ENCODE data around the gene ASPHD2. TPM values are rescaled to one million over a fixed set of nuclear protein-coding genes. Genes with fewer than 3 reads are reported as not detected.

ASPHD2 gene
- polyA plus RNA-seq, 1 of the 3 experiments (the other 2 are of a cell fraction), result 2.2 TPM

DNA sequence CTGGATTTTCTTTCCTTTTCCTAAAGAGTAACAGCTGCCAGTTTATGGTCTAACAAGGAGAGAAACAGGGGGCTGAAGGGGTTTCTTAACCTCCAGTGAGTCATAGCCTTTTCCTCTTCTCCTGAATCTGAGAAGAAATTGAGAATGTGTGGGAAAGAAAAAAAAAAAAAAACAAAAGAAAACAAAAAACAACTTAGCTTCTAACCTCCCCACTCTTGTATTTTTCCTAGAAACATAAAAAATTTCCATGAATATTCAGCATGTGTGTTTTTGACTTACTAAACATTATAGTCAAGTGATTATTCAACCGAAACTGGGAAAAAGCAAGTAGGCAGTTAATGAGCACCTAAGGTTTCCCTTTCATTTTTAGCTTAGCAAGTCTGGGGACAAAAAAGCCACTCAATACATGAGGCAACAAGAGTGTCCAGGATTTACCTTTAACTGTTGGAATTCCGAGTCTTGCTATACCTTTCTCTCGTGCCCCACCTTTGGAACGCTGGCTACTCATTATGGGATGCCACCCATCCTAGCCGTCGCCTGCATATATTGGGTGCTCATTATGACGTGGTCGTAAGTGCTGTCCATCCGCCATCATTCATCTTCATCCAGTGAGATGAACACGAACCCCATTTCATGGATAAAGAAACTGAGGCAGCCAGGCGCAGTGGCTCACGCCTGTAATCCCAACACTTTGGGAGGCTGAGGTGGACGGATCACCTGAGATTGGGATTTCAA lies 2.4 kb downstream of the ASPHD2 start (continued):
- TF ChIP-seq, protein P1, sequence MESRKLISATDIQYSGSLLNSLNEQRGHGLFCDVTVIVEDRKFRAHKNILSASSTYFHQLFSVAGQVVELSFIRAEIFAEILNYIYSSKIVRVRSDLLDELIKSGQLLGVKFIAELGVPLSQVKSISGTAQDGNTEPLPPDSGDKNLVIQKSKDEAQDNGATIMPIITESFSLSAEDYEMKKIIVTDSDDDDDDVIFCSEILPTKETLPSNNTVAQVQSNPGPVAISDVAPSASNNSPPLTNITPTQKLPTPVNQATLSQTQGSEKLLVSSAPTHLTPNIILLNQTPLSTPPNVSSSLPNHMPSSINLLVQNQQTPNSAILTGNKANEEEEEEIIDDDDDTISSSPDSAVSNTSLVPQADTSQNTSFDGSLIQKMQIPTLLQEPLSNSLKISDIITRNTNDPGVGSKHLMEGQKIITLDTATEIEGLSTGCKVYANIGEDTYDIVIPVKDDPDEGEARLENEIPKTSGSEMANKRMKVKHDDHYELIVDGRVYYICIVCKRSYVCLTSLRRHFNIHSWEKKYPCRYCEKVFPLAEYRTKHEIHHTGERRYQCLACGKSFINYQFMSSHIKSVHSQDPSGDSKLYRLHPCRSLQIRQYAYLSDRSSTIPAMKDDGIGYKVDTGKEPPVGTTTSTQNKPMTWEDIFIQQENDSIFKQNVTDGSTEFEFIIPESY (IDR thresholded peaks at IDR 0.05; ENCODE audit: borderline replicate concordance, low read depth), result no peak
- no peak for TF ChIP-seq CHD2 (IDR thresholded peaks at IDR 0.05; ENCODE audit: low read length, partially characterized antibody)

DNA sequence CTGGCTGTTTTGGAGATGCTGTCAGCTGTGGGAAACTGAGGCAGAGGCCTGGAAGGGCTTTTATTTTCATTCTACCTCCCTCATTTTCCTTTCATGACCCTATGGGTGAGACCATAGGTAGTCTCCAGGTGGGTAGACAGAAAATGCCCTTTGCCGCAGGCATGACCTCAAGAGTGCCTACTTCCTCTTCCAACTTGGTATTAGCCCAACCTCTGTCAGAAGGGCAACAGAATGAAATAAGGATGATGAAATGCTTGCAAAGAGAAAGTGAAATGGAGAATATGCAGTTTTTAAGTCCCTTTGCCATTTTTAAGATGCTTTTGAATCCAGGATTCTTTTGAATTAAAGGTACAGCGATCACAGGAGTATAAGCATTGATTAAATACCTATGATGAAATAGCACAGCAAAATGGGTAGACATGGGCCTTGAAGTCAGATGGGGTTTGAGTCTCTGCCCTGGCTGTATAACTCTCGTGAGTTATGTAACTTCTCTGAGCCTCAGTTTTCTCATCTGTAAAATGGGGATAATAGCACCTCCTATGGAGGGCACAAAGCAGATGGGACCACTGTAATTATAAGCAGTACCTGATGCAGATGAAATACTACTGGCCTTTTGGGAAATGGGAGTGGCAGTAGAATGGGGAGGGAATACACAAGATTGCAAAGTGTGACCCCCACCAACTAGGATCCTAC lies 3.7 kb downstream of the ASPHD2 start:
- no peak overlapping the region for H3K4me3 ChIP-seq (ENCODE audit: low read depth in 2 of 2, low read length in 1 of 2)
- ChIA-PET CTCF (interaction anchor here (2.9 kb wide), 1 partner anchor 29 kb away, joined by 14 read pairs; no protein-coding TSS in a partner anchor), POLR2A (no interaction called here)
- H4K20me1 ChIP-seq (ENCODE audit: insufficient read depth), result no peaks in the 10 kb centered on the region
- H3K4me1 ChIP-seq (ENCODE audit: control insufficient read depth in 1 of 2, insufficient read depth in 2 of 2, low read depth in 1 of 2, low read length in 1 of 2), result peaks cover 0 to 13% of the 10 kb centered on the region in 2 experiments; a peak in 1 of 4 replicates
- no peak overlapping the region for H2AFZ ChIP-seq (ENCODE audit: low read depth)
- 81% methylated on average over 3 of the region's 3 CpGs for WGBS (ENCODE audit: low lambda C conversion rate)
- H3K9me2 ChIP-seq, result no peaks in the 10 kb centered on the region
- no peak overlapping the region for H3K4me2 ChIP-seq
- no peak overlapping the region for H3K9ac ChIP-seq
- no peaks in the 10 kb centered on the region for H3K9me3 ChIP-seq
- H3K27ac ChIP-seq (ENCODE audit: low read depth in 2 of 2, low read length in 1 of 2), result no peak overlapping the region
- H3K79me2 ChIP-seq (ENCODE audit: insufficient read depth), result no peaks in the 10 kb centered on the region
- peaks cover 0 to 12% of the 10 kb centered on the region in 2 experiments for H3K36me3 ChIP-seq (replicated peaks in 1 of 2; ENCODE audit: control insufficient read depth in 1 of 2, insufficient read depth in 2 of 2, low read length in 1 of 2)
- DNase-seq, result no peak
- H3F3A ChIP-seq (replicated peaks; ENCODE audit: insufficient read depth), result peaks cover 7% of the 10 kb centered on the region
- TF ChIP-seq, protein P2, sequence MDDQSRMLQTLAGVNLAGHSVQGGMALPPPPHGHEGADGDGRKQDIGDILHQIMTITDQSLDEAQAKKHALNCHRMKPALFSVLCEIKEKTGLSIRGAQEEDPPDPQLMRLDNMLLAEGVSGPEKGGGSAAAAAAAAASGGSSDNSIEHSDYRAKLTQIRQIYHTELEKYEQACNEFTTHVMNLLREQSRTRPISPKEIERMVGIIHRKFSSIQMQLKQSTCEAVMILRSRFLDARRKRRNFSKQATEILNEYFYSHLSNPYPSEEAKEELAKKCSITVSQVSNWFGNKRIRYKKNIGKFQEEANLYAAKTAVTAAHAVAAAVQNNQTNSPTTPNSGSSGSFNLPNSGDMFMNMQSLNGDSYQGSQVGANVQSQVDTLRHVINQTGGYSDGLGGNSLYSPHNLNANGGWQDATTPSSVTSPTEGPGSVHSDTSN (IDR thresholded peaks at IDR 0.05), result no peak
- TF ChIP-seq, protein P1 (IDR thresholded peaks at IDR 0.05; ENCODE audit: borderline replicate concordance, low read depth), result no peak
- no peak for TF ChIP-seq SIN3A (IDR thresholded peaks at IDR 0.05; ENCODE audit: borderline replicate concordance, low read depth, low read length)
- TF ChIP-seq RFX5 (IDR thresholded peaks at IDR 0.05; ENCODE audit: low read length), result no peak
- TF ChIP-seq RCOR1 (IDR thresholded peaks at IDR 0.05; ENCODE audit: low read length), result no peak
- no peak for TF ChIP-seq EZH2phosphoT487 (IDR thresholded peaks at IDR 0.05; ENCODE audit: borderline replicate concordance, low read depth)
- no peak for TF ChIP-seq FOXJ3 (CRISPR knock-in tag; IDR thresholded peaks at IDR 0.05)
- TF ChIP-seq YY1 (IDR thresholded peaks at IDR 0.05; ENCODE audit: low read depth), result no peak
- TF ChIP-seq, protein P3, sequence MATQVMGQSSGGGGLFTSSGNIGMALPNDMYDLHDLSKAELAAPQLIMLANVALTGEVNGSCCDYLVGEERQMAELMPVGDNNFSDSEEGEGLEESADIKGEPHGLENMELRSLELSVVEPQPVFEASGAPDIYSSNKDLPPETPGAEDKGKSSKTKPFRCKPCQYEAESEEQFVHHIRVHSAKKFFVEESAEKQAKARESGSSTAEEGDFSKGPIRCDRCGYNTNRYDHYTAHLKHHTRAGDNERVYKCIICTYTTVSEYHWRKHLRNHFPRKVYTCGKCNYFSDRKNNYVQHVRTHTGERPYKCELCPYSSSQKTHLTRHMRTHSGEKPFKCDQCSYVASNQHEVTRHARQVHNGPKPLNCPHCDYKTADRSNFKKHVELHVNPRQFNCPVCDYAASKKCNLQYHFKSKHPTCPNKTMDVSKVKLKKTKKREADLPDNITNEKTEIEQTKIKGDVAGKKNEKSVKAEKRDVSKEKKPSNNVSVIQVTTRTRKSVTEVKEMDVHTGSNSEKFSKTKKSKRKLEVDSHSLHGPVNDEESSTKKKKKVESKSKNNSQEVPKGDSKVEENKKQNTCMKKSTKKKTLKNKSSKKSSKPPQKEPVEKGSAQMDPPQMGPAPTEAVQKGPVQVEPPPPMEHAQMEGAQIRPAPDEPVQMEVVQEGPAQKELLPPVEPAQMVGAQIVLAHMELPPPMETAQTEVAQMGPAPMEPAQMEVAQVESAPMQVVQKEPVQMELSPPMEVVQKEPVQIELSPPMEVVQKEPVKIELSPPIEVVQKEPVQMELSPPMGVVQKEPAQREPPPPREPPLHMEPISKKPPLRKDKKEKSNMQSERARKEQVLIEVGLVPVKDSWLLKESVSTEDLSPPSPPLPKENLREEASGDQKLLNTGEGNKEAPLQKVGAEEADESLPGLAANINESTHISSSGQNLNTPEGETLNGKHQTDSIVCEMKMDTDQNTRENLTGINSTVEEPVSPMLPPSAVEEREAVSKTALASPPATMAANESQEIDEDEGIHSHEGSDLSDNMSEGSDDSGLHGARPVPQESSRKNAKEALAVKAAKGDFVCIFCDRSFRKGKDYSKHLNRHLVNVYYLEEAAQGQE (IDR thresholded peaks at IDR 0.05; ENCODE audit: low read depth, low read length), result no peak
- TF ChIP-seq FOXM1 (IDR thresholded peaks at IDR 0.05; ENCODE audit: low read depth), result no peak
- TF ChIP-seq TCF12 (IDR thresholded peaks at IDR 0.05), result no peak
- TF ChIP-seq, protein P4, sequence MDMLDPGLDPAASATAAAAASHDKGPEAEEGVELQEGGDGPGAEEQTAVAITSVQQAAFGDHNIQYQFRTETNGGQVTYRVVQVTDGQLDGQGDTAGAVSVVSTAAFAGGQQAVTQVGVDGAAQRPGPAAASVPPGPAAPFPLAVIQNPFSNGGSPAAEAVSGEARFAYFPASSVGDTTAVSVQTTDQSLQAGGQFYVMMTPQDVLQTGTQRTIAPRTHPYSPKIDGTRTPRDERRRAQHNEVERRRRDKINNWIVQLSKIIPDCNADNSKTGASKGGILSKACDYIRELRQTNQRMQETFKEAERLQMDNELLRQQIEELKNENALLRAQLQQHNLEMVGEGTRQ (IDR thresholded peaks at IDR 0.05; ENCODE audit: borderline replicate concordance, low read depth, low read length), result no peak
- TF ChIP-seq ELF1 (IDR thresholded peaks at IDR 0.05), result no peak
- TF ChIP-seq GABPA (IDR thresholded peaks at IDR 0.05; ENCODE audit: low read depth), result no peak
- no peak for TF ChIP-seq RAD21 (IDR thresholded peaks at IDR 0.05; ENCODE audit: low read length)
- no peak for TF ChIP-seq MEF2A (IDR thresholded peaks at IDR 0.05; ENCODE audit: borderline replicate concordance, low read depth)
- TF ChIP-seq, protein P5, sequence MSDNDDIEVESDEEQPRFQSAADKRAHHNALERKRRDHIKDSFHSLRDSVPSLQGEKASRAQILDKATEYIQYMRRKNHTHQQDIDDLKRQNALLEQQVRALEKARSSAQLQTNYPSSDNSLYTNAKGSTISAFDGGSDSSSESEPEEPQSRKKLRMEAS (IDR thresholded peaks at IDR 0.05; ENCODE audit: low read depth), result no peak
- H3K27me3 ChIP-seq (ENCODE audit: insufficient read depth), result no peaks in the 10 kb centered on the region

Data from SK-N-SH (cell line).